GM20000 (cell line): Measurements from ENCODE around the gene AGAP6.
"Not testable (repeated sequence)": the region's sequence is repeated elsewhere in the genome, so short reads cannot be mapped to it uniquely, and the experiment has no call there.

Source experiments
- DNase-seq: peaks from one replicate; pipeline ENCODE4 v3.0.0; 2012; ENCODE audit warnings: low spot score
- CTCF ChIP-seq: IDR thresholded peaks from 2 replicates; pipeline ENCODE4 v1.5.1; 2012; ENCODE audit warnings: mild to moderate bottlenecking, control low read depth; ENCODE audit errors: extremely low read depth, missing control alignments

The AGAP6 gene

DNA sequence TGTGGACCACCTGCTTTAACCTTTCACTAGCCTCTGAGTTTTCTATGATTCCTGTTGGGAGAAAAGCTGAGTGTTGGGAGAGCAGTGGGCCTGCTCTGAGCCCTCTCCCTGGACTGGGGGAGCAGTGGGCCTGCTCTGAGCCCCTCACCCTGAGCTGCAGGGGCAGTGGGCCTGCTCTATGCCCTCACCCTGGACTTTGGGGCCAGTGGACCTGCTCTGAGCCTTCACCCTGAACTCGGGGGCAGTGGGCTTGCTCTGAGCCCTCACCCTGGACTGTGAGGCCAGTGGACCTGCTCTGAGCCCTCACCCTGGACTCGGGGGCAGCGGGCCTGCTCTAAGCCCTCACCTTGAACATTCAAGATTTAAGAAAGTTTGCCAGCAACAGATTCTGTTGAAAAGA is 33.4 kb downstream of the AGAP6 start:
- no peak for TF ChIP-seq CTCF
- no peak for DNase-seq

DNA sequence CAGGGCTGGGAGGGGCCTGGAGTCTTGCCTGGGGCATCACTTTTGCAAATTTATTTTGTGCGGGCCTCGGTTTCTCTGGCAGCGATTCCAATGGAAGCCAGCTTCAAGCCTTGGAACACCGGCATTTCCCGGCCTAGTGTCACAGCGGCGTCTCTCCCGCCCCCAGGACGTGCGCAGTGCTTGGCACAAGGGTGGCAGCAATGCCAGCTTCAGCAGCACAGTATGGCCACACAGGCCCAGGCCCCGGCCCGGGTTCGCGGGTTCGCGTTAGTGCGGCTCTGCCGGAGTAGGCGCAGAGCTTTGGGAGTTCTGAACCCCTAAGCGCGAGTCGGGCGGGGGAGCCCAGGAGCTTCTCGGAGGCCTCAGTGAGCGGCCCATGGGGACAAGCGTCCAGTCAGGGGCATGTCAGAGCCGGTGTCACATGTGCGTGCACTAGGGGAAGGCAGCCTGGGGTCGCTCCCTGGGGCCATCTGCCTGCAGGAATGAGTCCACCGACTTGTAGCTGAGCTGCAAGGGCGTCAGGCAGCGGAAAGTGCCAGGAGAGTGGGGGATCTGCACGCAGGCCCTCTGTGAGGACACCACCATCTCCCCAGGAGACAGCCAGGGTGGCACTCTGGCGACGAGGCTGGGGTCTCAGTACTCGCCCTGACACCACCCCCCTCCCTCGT is 36.6 kb downstream of the AGAP6 start:
- DNase-seq, result not testable (repeated sequence)

GRCh38 chr10:50025627-50026026 is 37.4 kb downstream of the AGAP6 start:
- DNase-seq, result no peak
- TF ChIP-seq CTCF, result no peak

- DNase-seq, result no peak
- TF ChIP-seq CTCF, result no peak
These were observed 39.0 kb downstream of the AGAP6 start for GRCh38 chr10:50027195-50027594.

DNA sequence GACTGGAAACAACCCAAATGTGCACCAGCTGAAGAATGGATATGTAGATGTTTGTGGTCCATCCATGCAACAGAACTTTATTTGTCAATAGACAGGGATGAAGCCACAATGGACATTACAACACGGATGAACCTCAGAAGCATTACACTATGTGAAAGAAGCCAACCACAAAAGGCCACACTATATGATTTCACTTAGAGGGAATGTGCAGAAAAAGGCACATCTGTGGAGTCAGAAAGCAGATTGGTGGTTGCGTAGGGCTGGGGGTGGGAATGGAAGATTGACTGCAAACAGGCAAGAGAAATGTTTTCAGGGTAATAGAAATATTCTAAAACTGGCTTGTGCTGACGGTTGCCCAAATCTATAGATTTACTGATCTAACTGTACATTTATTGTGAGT is 45.3 kb downstream of the AGAP6 start:
- TF ChIP-seq CTCF, result no peak
- no peak for DNase-seq

DNA sequence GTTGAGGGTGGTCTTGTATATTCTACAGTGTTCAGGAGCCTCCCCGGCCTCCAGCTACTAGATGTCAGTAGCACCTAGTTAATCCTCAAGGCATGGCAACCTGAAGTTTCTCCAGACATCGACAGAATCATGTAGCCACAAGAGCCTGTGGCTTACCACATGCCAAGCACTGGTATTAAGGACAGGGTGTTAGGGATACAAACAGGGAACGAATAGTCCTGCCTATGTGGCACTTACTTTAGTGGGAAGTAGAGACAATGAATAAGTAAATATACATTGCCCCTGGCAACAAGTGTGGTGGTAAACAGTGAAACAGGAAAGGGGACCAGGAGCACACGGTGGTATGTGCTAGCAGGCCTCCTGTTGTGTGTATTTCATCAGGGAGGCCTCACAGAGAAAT is 47.1 kb downstream of the AGAP6 start:
- not testable (repeated sequence) for DNase-seq

GRCh38 chr10:50044941-50045664 is 56.9 kb downstream of the AGAP6 start:
- no peak for TF ChIP-seq CTCF
- no peak for DNase-seq

GRCh38 chr10:50046457-50046856 is 58.3 kb downstream of the AGAP6 start:
- not testable (repeated sequence) for DNase-seq

DNA sequence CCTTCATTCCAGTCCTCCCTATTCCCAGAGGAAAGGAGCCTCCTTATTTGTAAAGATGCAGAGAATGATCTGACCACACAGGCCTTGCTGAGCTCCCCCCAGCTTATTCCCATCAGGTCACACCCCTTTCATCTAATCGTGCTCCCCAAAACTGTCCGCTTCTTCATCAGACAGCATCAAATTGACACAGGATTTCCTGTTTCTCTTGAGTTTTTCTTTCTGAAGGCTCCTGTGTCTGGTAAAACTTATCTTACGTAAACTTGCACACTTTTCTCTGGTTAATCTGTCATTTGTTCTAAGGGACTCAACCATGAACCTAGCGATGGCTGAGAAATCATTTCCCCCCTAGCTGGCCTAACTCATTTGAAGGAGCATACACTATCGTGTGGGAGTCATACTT is 59.4 kb downstream of the AGAP6 start:
- not testable (repeated sequence) for DNase-seq

DNA sequence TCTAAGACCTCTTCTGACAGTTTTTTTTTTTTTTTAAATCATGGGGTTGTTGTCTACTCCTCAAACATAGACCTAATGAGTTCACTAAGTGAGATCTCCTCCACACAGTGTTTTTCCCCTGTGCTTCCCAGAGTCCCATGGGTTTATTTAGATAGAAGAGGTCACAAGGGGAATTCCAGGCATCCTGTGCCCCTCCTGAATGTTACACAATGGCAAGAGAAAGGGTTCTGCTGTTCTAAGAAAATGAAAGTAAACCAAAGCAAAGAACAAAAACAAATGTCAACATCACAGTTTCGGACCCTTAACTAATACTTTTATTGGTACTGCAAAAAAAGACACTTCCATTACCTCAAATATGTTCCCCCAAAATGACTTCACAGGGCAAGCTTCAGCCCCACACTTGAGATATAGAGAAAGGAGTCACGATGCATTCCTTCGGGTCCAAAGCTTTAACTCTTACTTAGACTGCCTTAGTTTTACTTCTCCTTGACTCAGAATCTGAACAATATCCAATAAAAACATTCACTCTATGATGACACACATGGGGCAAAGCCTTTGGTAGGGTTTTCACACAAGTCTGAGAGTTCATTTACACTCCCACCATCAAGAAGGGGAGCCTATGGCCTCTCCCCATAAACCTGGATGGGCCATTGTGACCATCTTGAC is 63.9 kb downstream of the AGAP6 start:
- DNase-seq, result not testable (repeated sequence)

- not testable (repeated sequence) for DNase-seq
These were observed 64.7 kb downstream of the AGAP6 start for GRCh38 chr10:50052778-50053376.

- DNase-seq, result not testable (repeated sequence)
These were observed 67.5 kb downstream of the AGAP6 start for GRCh38 chr10:50055494-50056292.

GRCh38 chr10:50056654-50057053 is 68.4 kb downstream of the AGAP6 start:
- not testable (repeated sequence) for DNase-seq

DNA sequence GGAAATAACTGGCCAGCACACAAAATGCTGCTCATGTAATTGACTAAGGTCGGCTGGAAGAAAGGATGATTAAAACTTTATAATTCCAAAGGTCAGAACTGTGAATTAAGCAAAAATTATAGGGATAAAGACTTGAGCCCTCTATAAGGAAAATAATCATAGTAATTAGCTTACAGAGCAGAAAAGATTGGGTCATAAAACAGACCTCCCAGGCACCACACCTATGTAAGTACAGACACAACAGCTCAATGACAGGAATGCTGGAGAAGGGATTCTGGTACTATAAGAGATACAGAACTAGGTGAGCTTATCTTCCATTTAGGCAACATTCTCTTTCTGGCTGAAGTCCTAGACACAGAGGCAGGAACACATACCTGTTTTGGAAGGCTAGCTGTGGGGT is 70.5 kb downstream of the AGAP6 start:
- DNase-seq, result not testable (repeated sequence)
